Ammon's horn (tissue), 1 donor: Measurements from ENCODE around the gene TBC1D3B.
"Not testable (repeated sequence)": the region's sequence is repeated elsewhere in the genome, so short reads cannot be mapped to it uniquely, and the experiment has no call there.

Source experiments
- DNase-seq: peaks from one replicate; pipeline ENCODE4 v3.0.0-alpha.2; 2016; ENCODE audit warnings: low spot score

TBC1D3B gene

GRCh38 chr17:36128411-36128978 lies 47.9 kb downstream of the TBC1D3B start:
- no peak for DNase-seq

DNA sequence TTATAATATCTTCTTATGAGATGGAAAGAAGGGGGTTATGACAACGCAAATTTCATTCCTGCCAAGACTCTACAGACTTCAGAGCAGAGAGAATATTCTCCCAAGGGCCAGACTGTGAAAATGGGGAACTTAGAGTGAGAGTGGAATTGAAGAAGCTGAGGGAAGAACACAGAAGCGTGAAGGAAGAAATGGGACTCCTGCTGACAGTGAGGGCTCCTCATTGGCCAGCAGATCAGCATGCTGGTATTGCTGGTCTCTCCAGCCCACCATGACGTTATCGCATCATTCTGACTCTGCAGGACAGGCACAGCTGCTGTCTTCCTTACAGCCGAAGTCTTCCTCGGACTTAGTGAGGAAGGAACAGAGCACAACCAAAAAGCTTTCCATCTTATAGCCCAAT lies 48.5 kb downstream of the TBC1D3B start:
- peak; percentile 17 for DNase-seq

- no peak for DNase-seq
Observed at GRCh38 chr17:36127199-36127893, 49.1 kb downstream of the TBC1D3B start.

GRCh38 chr17:36124879-36125824 lies 51.3 kb downstream of the TBC1D3B start:
- DNase-seq, result no peak

- no peak for DNase-seq
Observed at GRCh38 chr17:36123431-36123830, 53.0 kb downstream of the TBC1D3B start.

DNA sequence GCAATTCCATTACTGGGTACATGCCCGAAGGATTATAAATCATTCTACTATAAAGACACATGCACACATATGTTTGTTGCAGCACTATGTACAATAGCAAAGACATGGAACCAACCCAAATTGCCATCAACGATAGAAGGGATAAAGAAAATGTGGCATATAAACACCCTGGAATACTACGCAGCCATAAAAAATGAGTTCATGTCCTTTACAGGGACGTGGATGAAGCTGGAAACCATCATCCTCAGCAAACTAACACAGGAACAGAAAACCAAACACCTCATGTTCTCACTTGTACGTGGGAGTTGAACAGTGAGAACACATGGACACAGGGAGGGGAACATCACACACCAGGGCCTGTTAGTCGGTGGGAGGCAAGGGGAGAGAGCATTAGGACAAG lies 55.3 kb downstream of the TBC1D3B start:
- not testable (repeated sequence) for DNase-seq

GRCh38 chr17:36120221-36120620 lies 56.2 kb downstream of the TBC1D3B start:
- no peak for DNase-seq

DNA sequence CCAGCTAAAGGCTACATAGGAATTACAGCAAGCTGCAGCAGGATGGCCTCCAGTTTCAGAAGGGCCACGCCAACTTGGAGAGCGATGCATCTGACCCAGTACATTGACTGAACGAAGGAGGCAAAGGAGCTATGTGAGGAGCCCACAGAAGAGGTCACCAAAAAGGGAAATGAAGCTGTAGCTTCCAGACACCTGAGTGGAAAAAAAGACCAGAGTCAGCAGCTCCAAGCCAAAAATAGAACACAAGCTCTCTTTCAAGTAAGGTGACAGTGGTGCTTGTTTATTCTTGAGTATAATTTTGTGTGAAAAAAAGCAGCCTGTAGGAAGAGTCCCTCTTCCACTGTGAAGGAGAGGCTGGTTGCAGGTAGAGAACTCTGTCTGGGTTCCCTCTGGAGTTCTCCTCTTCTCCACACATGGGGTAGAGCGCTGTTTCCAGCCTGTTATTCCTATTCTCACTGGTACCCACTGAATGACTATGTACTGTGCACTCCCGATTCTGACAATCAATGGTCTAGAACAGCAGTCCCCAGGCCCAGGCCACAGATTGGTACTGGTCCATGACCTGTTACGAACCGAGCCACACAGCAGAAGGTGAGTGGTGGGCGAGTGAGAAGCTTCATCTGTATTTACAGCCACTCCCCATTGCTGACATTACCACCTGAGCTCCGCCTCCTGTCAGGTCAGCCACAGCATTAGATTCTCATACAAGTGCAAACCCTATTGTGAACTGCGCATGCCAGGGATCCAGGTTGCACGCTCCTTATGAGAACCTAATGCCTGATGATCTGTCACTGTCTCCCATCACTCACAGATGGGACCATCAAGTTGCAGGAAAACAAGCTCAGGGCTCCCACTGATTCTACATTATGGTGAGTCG lies 57.7 kb downstream of the TBC1D3B start:
- no peak for DNase-seq

- no peak for DNase-seq
Observed at GRCh38 chr17:36117505-36118382, 58.7 kb downstream of the TBC1D3B start.
